Measurements from ENCODE around the gene SPAG17.

SPAG17 gene

GRCh38 chr1:118201524-118201923 lies 16.5 kb upstream of the SPAG17 start:
- H3K36me3 ChIP-seq (ENCODE audit: control insufficient read depth in 2 of 2, insufficient read depth in 1 of 2, low read length in 2 of 2), result no peaks in the 10 kb centered on the region
- H3K4me1 ChIP-seq (ENCODE audit: control insufficient read depth, insufficient read depth, low read length), result no peaks in the 10 kb centered on the region
- H3K9me3 ChIP-seq (ENCODE audit: control insufficient read depth, insufficient read depth, low read depth, low read length), result no peaks in the 10 kb centered on the region
- CTCF ChIA-PET, result interaction anchor here (0.6 kb wide), 2 partner anchors 27 to 162 kb away, joined by 3 read pairs; no protein-coding TSS in a partner anchor
- POLR2A ChIA-PET, result no interaction called here
- TF ChIP-seq ZBTB17 (tag by site-specific recombination; IDR thresholded peaks at IDR 0.05), result no peak
- TF ChIP-seq ZNF341 (tag by site-specific recombination; IDR thresholded peaks at IDR 0.05; ENCODE audit: low read depth), result no peak
- TF ChIP-seq ZNF354C (tag by site-specific recombination; IDR thresholded peaks at IDR 0.05; ENCODE audit: borderline replicate concordance, low read depth), result no peak
- no peak for TF ChIP-seq MYNN (tag by site-specific recombination; IDR thresholded peaks at IDR 0.05; ENCODE audit: borderline replicate concordance)
- no peak for TF ChIP-seq ZBTB48 (tag by site-specific recombination; IDR thresholded peaks at IDR 0.05)
- no peak for TF ChIP-seq TSHZ1 (tag by site-specific recombination; IDR thresholded peaks at IDR 0.05; ENCODE audit: borderline replicate concordance)
- TF ChIP-seq KLF1 (tag by site-specific recombination; IDR thresholded peaks at IDR 0.05), result no peak
- no peak for TF ChIP-seq HOXD13 (CRISPR knock-in tag; IDR thresholded peaks at IDR 0.05; ENCODE audit: borderline replicate concordance)
- no peak for TF ChIP-seq ZNF221 (tag by site-specific recombination; IDR thresholded peaks at IDR 0.05; ENCODE audit: borderline replicate concordance)
- no peak for TF ChIP-seq KLF8 (tag by site-specific recombination; IDR thresholded peaks at IDR 0.05)
- no peak for TF ChIP-seq ZNF280C (tag by site-specific recombination; IDR thresholded peaks at IDR 0.05)
- H3K27ac ChIP-seq (ENCODE audit: extremely low read depth, low read depth, low read length), result no peak overlapping the region
- no peak overlapping the region for H3K4me3 ChIP-seq (ENCODE audit: low read depth, low read length)

- H3K36me3 ChIP-seq (ENCODE audit: control insufficient read depth in 2 of 2, insufficient read depth in 1 of 2, low read length in 2 of 2), result no peaks in the 10 kb centered on the region
- H3K27ac ChIP-seq (ENCODE audit: extremely low read depth, low read depth, low read length), result no peak overlapping the region
- POLR2A ChIA-PET, result no interaction called here
- H3K4me1 ChIP-seq (ENCODE audit: control insufficient read depth, insufficient read depth, low read length), result no peaks in the 10 kb centered on the region
- H3K4me3 ChIP-seq (ENCODE audit: low read depth, low read length), result no peak overlapping the region
- no peaks in the 10 kb centered on the region for H3K9me3 ChIP-seq (ENCODE audit: control insufficient read depth, insufficient read depth, low read depth, low read length)
- CTCF ChIA-PET, result interaction anchor here (0.6 kb wide), 1 partner anchor 27 kb away, joined by 3 read pairs; no protein-coding TSS in a partner anchor
- no peak for TF ChIP-seq ZNF488 (tag by site-specific recombination; IDR thresholded peaks at IDR 0.05)
- no peak for TF ChIP-seq MEIS1 (CRISPR knock-in tag; IDR thresholded peaks at IDR 0.05; ENCODE audit: borderline replicate concordance)
- TF ChIP-seq ZNF174 (tag by site-specific recombination; IDR thresholded peaks at IDR 0.05), result no peak
- TF ChIP-seq ZNF830 (tag by site-specific recombination; IDR thresholded peaks at IDR 0.05; ENCODE audit: low read depth), result no peak
- no peak for TF ChIP-seq ZNF221 (tag by site-specific recombination; IDR thresholded peaks at IDR 0.05; ENCODE audit: borderline replicate concordance)
- TF ChIP-seq PRDM6 (tag by site-specific recombination; IDR thresholded peaks at IDR 0.05), result no peak
- no peak for TF ChIP-seq ZNF112 (tag by site-specific recombination; IDR thresholded peaks at IDR 0.05)
- no peak for TF ChIP-seq ZFP69B (tag by site-specific recombination; IDR thresholded peaks at IDR 0.05)
- no peak for TF ChIP-seq ZNF629 (tag by site-specific recombination; IDR thresholded peaks at IDR 0.05)
- TF ChIP-seq ZNF530 (tag by site-specific recombination; IDR thresholded peaks at IDR 0.05; ENCODE audit: low read depth), result no peak
- TF ChIP-seq ZNF585B (tag by site-specific recombination; IDR thresholded peaks at IDR 0.05), result no peak
- TF ChIP-seq ZNF169 (tag by site-specific recombination; IDR thresholded peaks at IDR 0.05), result no peak
- no peak for TF ChIP-seq ZNF610 (tag by site-specific recombination; IDR thresholded peaks at IDR 0.05; ENCODE audit: borderline replicate concordance)
- no peak for TF ChIP-seq BCL11B (tag by site-specific recombination; IDR thresholded peaks at IDR 0.05; ENCODE audit: low read depth)
- no peak for TF ChIP-seq ZBTB7A (tag by site-specific recombination; IDR thresholded peaks at IDR 0.05; ENCODE audit: low read depth)
- no peak for TF ChIP-seq PRDM4 (tag by site-specific recombination; IDR thresholded peaks at IDR 0.05)
Observed at GRCh38 chr1:118200836-118201235, 15.8 kb upstream of the SPAG17 start.
